Keratinocyte (primary cell): ENCODE measurements around the gene DHX35.

Experiments used
- EZH2 ChIP-seq: IDR thresholded peaks from one replicate; pipeline ENCODE4 v1.6.1; 2012; ENCODE audit warnings: inconsistent platforms, mild to moderate bottlenecking, low read length, moderate library complexity
- TF ChIP-seq, protein P1 (sequence below), 3 experiments: IDR thresholded peaks in 1 of 3; conservative IDR thresholded peaks in 1 of 3; optimal IDR thresholded peaks in 1 of 3; 2 replicates in 2 of 3; 3 replicates in 1 of 3; pipeline versions ENCODE3 to v1.5.1; 2011; ENCODE audit warnings: low read length in 3 of 3, mild to moderate bottlenecking in 3 of 3, moderate library complexity in 2 of 3, control low read depth in 1 of 3, inconsistent platforms in 1 of 3; ENCODE audit not compliant: insufficient read depth in 2 of 3; ENCODE audit errors: extremely low read depth in 1 of 3

DNA sequence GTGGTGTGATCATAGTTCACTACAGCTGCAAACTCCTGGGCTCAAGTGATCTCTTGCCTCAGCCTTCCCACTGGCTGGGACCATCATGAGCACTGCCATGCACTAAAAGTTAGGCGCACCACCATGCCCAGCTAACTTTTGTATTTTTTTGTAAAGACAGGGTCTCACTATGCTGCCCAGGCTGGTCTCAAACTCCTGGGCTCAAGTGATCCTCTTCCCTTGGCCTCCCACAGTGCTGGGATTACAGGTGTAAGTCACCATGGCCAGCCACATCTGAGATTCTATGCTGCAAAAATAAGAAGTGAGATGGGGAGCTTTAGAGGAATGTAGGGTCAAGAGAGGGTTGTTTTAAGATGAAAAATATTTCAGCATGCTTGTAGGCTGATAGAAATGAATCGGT is 37.4 kb upstream of the DHX35 start:
- TF ChIP-seq, protein P1, sequence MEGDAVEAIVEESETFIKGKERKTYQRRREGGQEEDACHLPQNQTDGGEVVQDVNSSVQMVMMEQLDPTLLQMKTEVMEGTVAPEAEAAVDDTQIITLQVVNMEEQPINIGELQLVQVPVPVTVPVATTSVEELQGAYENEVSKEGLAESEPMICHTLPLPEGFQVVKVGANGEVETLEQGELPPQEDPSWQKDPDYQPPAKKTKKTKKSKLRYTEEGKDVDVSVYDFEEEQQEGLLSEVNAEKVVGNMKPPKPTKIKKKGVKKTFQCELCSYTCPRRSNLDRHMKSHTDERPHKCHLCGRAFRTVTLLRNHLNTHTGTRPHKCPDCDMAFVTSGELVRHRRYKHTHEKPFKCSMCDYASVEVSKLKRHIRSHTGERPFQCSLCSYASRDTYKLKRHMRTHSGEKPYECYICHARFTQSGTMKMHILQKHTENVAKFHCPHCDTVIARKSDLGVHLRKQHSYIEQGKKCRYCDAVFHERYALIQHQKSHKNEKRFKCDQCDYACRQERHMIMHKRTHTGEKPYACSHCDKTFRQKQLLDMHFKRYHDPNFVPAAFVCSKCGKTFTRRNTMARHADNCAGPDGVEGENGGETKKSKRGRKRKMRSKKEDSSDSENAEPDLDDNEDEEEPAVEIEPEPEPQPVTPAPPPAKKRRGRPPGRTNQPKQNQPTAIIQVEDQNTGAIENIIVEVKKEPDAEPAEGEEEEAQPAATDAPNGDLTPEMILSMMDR (optimal IDR thresholded peaks at IDR 0.05 in 1 of 3, IDR thresholded peaks at IDR 0.05 in 1 of 3, conservative IDR thresholded peaks at IDR 0.05 in 1 of 3; ENCODE audit: extremely low read depth in 1 of 3, insufficient read depth in 2 of 3, low read length in 3 of 3), result no peak
- TF ChIP-seq EZH2, result no peak
